ENCODE measurements around the gene TRIM14. TPM values are rescaled to one million over a fixed set of nuclear protein-coding genes. Genes with fewer than 3 reads are reported as not detected.

The TRIM14 gene
- total and polyA plus RNA-seq, 2 of the 4 experiments (the other 2 are of a cell fraction) = 3.0 to 8.5 TPM

- intact Hi-C loops (cut with micrococcal nuclease) = no loop called here
- no TSS peak for BruUV-seq (replicated peaks)
Observed at GRCh38 chr9:98047002-98047401, 72.0 kb downstream of the TRIM14 start.

More at GRCh38 chr9:98047002-98047401, 72.0 kb downstream of the TRIM14 start:
- no peak overlapping the region for H2AK9ac ChIP-seq (replicated peaks; ENCODE audit: low read depth, low read length, poor library complexity)
- no peak overlapping the region for H3K14ac ChIP-seq (replicated peaks; ENCODE audit: low read depth, low read length)
- DNase-seq = no peak
- H3K9ac ChIP-seq (ENCODE audit: low read depth, low read length) = no peak overlapping the region
- no CpG with 5 or more reads among the region's 5 CpGs for WGBS, 2 experiments (ENCODE audit: extremely low coverage in 2 of 2, insufficient read length in 1 of 2)
- H4K91ac ChIP-seq (ENCODE audit: insufficient read depth, low read depth, low read length) = no peak overlapping the region
- H3K27ac ChIP-seq (ENCODE audit: insufficient read depth, low read length) = no peak overlapping the region
- no peaks in the 10 kb centered on the region for H3K27me3 ChIP-seq (ENCODE audit: control insufficient read depth, insufficient read depth, low read length)
- no peaks in the 10 kb centered on the region for H3K9me1 ChIP-seq (ENCODE audit: insufficient read depth, low read length)
- no peak overlapping the region for H2BK5ac ChIP-seq (ENCODE audit: low read depth, low read length, poor library complexity, severe bottlenecking)
- in situ Hi-C loops (cut with MboI; ENCODE audit: low sequenced_read_pairs) = no loop called here
- dilution Hi-C loops (cut with HindIII; ENCODE audit: low sequenced_read_pairs, unreplicated experiment) = no loop called here
- H3K4me3 ChIP-seq (ENCODE audit: insufficient read depth, low read depth, low read length) = no peak overlapping the region
- H3K4me2 ChIP-seq (ENCODE audit: low read depth, low read length) = no peak overlapping the region
- no peak overlapping the region for H4K5ac ChIP-seq (ENCODE audit: low read depth, low read length)
- H3K79me1 ChIP-seq (ENCODE audit: low read depth in 1 of 2, low read length in 2 of 2) = no peaks in the 10 kb centered on the region
- no peak overlapping the region for H3K23ac ChIP-seq (ENCODE audit: low read depth, low read length)
- TF ChIP-seq MAZ (IDR thresholded peaks at IDR 0.05; ENCODE audit: borderline replicate concordance, low read depth, low read length) (no peak), NFE2L2 (IDR thresholded peaks at IDR 0.05; ENCODE audit: low read depth, low read length) (no peak), RFX5 (IDR thresholded peaks at IDR 0.05; ENCODE audit: low read depth, low read length) (no peak), CTCF (conservative IDR thresholded peaks at IDR 0.05; ENCODE audit: low read depth, low read length) (no peak), POLR2A (IDR thresholded peaks at IDR 0.05; ENCODE audit: low read depth, low read length) (no peak), MAFK (IDR thresholded peaks at IDR 0.05; ENCODE audit: low read depth, low read length) (no peak), FOS (IDR thresholded peaks at IDR 0.05; ENCODE audit: low read depth, low read length) (no peak), ELK1 (IDR thresholded peaks at IDR 0.05; ENCODE audit: borderline replicate concordance, low read depth, low read length) (no peak), CHD1 (IDR thresholded peaks at IDR 0.05; ENCODE audit: low read depth, low read length) (no peak), SMC3 (IDR thresholded peaks at IDR 0.05; ENCODE audit: low read depth, low read length) (no peak), MXI1 (IDR thresholded peaks at IDR 0.05; ENCODE audit: borderline replicate concordance, low read depth, low read length) (no peak), RCOR1 (IDR thresholded peaks at IDR 0.05; ENCODE audit: insufficient replicate concordance, low read length) (no peak), RAD21 (IDR thresholded peaks at IDR 0.05; ENCODE audit: low read length) (no peak), USF2 (IDR thresholded peaks at IDR 0.05; ENCODE audit: low read depth, low read length) (no peak), BHLHE40 (IDR thresholded peaks at IDR 0.05; ENCODE audit: low read depth, low read length) (no peak), CEBPB (IDR thresholded peaks at IDR 0.05; ENCODE audit: low read depth, low read length) (no peak)
- H3K56ac ChIP-seq (ENCODE audit: extremely low read depth, insufficient read depth, low read length) = no peak overlapping the region
- H2BK120ac ChIP-seq (ENCODE audit: low read depth, low read length) = no peak overlapping the region
- ATAC-seq (ENCODE audit: low read depth) = no peak
- no peaks in the 10 kb centered on the region for H3K36me3 ChIP-seq (ENCODE audit: control insufficient read depth, insufficient read depth, low read length)
- no peak overlapping the region for H3K18ac ChIP-seq (ENCODE audit: low read depth, low read length)
- H3K9me3 ChIP-seq (ENCODE audit: control insufficient read depth, insufficient read depth, low read length) = no peaks in the 10 kb centered on the region
- ChIA-PET CTCF (interaction anchor here (0.7 kb wide), 1 partner anchor 1039 kb away, joined by 3 read pairs; no protein-coding TSS in a partner anchor), POLR2A (ENCODE audit: unreplicated experiment) (interaction anchor here (0.7 kb wide), 1 partner anchor 9 kb away, joined by 7 read pairs; the partner anchor contains the start of gene NANS)
- no peaks in the 10 kb centered on the region for H3K4me1 ChIP-seq (ENCODE audit: control insufficient read depth, insufficient read depth, low read length)
- no peak overlapping the region for H3K4ac ChIP-seq (ENCODE audit: low read depth, low read length)
- H2BK15ac ChIP-seq (ENCODE audit: low read depth, low read length) = no peak overlapping the region
- H2BK20ac ChIP-seq (ENCODE audit: low read depth, low read length) = no peak overlapping the region
- H2AFZ ChIP-seq (replicated peaks; ENCODE audit: low read length, poor library complexity) = no peak overlapping the region
- no peaks in the 10 kb centered on the region for H4K20me1 ChIP-seq (ENCODE audit: insufficient read depth, low read length)
- H4K8ac ChIP-seq (ENCODE audit: low read depth in 2 of 2, low read length in 2 of 2) = no peak overlapping the region
- no peak overlapping the region for H2AK5ac ChIP-seq (ENCODE audit: low read depth, low read length)

Measured in IMR-90 (cell line).